Osteocyte (in vitro differentiated cells): ENCODE results near the gene FCAMR. TPM values are rescaled to one million over a fixed set of nuclear protein-coding genes. Genes with fewer than 3 reads are reported as not detected.
A peak's percentile ranks its signal among the peaks of the same experiment; 100 is the strongest.

Experiments
- DNase-seq: peaks from one replicate; pipeline ENCODE4 v3.0.0; 2021; ENCODE audit warnings: mixed read lengths; ENCODE audit not compliant: unreplicated experiment; ENCODE audit errors: extremely low spot score
- H3K27ac Mint-ChIP-seq: one replicate; pipeline ENCODE4 v1.8.0; 2021; ENCODE audit warnings: mild to moderate bottlenecking, mixed read lengths; ENCODE audit not compliant: unreplicated experiment
- H3K27me3 Mint-ChIP-seq: one replicate; pipeline ENCODE4 v1.8.0; 2021; ENCODE audit warnings: mixed read lengths; ENCODE audit not compliant: unreplicated experiment
- H3K36me3 Mint-ChIP-seq: one replicate; pipeline ENCODE4 v1.8.0; 2021; ENCODE audit warnings: mixed read lengths; ENCODE audit not compliant: unreplicated experiment
- H3K4me1 Mint-ChIP-seq: one replicate; pipeline ENCODE4 v1.8.0; 2021; ENCODE audit warnings: mixed read lengths; ENCODE audit not compliant: unreplicated experiment
- H3K4me3 Mint-ChIP-seq: one replicate; pipeline ENCODE4 v1.8.0; 2021; ENCODE audit warnings: mild to moderate bottlenecking, moderate library complexity, mixed read lengths; ENCODE audit not compliant: unreplicated experiment
- H3K9me3 Mint-ChIP-seq: one replicate; pipeline ENCODE4 v1.8.0; 2021; ENCODE audit warnings: mixed read lengths; ENCODE audit not compliant: unreplicated experiment
- CTCF ChIP-seq: fragments of 200-600 bp; sonication (generic); IDR thresholded peaks from 2 replicates; pipeline ENCODE4 v1.5.0; 2021; ENCODE audit warnings: antibody characterized with exemption, mild to moderate bottlenecking, moderate library complexity
- total RNA-seq: library from RNA; stranded (reverse); gene quantifications from 2 replicates; pipeline ENCODE4 v1.2.1, GENCODE V29; 2021

The FCAMR gene
- total RNA-seq, 1 donor from 2014 or later, result not detected

DNA sequence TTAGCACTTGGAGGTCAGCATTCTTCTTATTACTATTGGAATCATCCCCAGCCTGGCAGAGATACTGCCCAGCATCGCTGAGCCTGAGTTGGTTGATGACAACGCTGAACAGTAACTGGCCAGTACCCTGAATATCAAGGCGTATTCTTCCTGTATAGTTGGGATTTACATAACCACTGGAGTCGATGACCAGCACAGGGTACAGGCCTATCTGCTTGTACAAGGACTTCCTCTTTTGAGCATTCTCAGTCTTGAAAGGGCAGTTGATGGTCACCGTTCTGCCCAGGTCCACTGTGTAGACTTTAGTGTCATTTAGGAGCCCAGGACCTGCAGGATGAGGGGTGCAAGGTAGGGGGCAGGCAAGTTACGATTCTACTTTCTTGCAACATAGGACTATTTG lies 32.8 kb downstream of the FCAMR start:
- H3K4me1 Mint-ChIP-seq, result no peaks in the 10 kb centered on the region
- H3K36me3 Mint-ChIP-seq, result no peaks in the 10 kb centered on the region
- H3K27me3 Mint-ChIP-seq, result peaks cover 4% of the 10 kb centered on the region
- TF ChIP-seq CTCF, result no peak
- no peaks in the 10 kb centered on the region for H3K9me3 Mint-ChIP-seq
- H3K27ac Mint-ChIP-seq, result no peak overlapping the region
- H3K4me3 Mint-ChIP-seq, result no peak overlapping the region
- no peak for DNase-seq

- Mint-ChIP-seq H3K4me1 (no peaks in the 10 kb centered on the region), H3K36me3 (no peaks in the 10 kb centered on the region), H3K27me3 (peaks cover 4% of the 10 kb centered on the region), H3K4me3 (no peak overlapping the region), H3K9me3 (no peaks in the 10 kb centered on the region), H3K27ac (no peak overlapping the region)
- peak; percentile 28 for TF ChIP-seq CTCF
- DNase-seq, result no peak
Observed at GRCh38 chr1:206935491-206936067, 34.7 kb downstream of the FCAMR start.

DNA sequence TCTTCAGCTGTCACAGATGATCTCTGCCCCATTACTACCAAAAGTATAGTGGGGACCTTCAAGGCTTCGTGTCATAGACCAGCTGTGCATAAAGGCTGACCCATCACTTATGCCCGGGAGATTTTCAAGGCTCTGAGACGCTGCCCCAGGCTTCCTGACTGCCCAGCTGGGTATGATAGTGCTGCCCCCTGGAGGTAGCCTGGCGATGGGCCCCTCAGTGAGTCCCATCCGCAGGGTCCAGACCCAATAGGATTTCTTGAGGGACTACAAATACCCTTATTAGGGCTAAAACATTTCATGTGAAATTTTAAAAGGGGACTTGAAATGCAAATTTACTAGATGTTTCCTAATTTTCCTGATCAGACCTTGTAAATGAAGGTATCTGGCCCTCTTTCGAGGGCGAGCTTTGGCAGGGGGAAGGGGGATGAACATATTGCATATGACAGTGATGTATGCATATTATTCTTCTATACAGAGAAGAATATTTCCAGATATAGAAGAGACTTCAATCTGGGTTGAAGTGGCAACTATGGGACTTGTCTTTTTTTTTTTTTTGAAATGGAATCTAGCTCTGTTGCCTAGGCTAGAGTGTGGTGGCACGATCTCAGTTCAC lies 36.8 kb downstream of the FCAMR start:
- Mint-ChIP-seq H3K4me1 (no peaks in the 10 kb centered on the region), H3K9me3 (no peaks in the 10 kb centered on the region), H3K4me3 (no peak overlapping the region), H3K36me3 (no peaks in the 10 kb centered on the region), H3K27ac (no peak overlapping the region), H3K27me3 (no peaks in the 10 kb centered on the region)
- peak; percentile 36 for TF ChIP-seq CTCF
- no peak for DNase-seq

- no peaks in the 10 kb centered on the region for H3K36me3 Mint-ChIP-seq
- no peak for TF ChIP-seq CTCF
- no peak overlapping the region for H3K27ac Mint-ChIP-seq
- no peaks in the 10 kb centered on the region for H3K9me3 Mint-ChIP-seq
- H3K4me1 Mint-ChIP-seq, result no peaks in the 10 kb centered on the region
- DNase-seq, result no peak
- H3K27me3 Mint-ChIP-seq, result no peaks in the 10 kb centered on the region
- no peak overlapping the region for H3K4me3 Mint-ChIP-seq
Observed at GRCh38 chr1:206932177-206932576, 38.1 kb downstream of the FCAMR start.

DNA sequence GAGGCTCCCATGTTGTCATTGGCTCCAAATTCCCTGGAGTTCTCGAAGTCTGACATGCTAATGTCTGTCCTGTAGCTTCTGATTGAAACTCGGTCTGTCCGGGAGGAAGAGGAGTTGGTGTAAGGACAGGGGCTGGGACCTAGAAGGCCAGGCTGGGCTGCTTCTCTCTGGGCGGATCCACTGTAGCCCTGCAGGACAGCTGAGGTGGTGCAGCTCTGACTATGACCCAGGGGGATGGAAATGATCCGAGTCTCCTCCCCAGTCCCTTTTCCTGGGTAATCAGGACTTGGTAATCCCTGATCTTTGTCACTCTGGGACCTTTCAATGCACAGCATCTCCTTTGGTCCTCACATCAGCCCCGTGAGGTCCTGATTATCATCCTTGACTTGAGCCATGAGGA lies 38.6 kb downstream of the FCAMR start:
- no peaks in the 10 kb centered on the region for H3K27me3 Mint-ChIP-seq
- H3K27ac Mint-ChIP-seq, result no peak overlapping the region
- no peak overlapping the region for H3K4me3 Mint-ChIP-seq
- no peaks in the 10 kb centered on the region for H3K4me1 Mint-ChIP-seq
- DNase-seq, result no peak
- no peaks in the 10 kb centered on the region for H3K36me3 Mint-ChIP-seq
- no peaks in the 10 kb centered on the region for H3K9me3 Mint-ChIP-seq
- no peak for TF ChIP-seq CTCF
